ENCODE measurements around the gene EIF3A. TPM values are rescaled to one million over a fixed set of nuclear protein-coding genes. Genes with fewer than 3 reads are reported as not detected.

Gene EIF3A, protein sequence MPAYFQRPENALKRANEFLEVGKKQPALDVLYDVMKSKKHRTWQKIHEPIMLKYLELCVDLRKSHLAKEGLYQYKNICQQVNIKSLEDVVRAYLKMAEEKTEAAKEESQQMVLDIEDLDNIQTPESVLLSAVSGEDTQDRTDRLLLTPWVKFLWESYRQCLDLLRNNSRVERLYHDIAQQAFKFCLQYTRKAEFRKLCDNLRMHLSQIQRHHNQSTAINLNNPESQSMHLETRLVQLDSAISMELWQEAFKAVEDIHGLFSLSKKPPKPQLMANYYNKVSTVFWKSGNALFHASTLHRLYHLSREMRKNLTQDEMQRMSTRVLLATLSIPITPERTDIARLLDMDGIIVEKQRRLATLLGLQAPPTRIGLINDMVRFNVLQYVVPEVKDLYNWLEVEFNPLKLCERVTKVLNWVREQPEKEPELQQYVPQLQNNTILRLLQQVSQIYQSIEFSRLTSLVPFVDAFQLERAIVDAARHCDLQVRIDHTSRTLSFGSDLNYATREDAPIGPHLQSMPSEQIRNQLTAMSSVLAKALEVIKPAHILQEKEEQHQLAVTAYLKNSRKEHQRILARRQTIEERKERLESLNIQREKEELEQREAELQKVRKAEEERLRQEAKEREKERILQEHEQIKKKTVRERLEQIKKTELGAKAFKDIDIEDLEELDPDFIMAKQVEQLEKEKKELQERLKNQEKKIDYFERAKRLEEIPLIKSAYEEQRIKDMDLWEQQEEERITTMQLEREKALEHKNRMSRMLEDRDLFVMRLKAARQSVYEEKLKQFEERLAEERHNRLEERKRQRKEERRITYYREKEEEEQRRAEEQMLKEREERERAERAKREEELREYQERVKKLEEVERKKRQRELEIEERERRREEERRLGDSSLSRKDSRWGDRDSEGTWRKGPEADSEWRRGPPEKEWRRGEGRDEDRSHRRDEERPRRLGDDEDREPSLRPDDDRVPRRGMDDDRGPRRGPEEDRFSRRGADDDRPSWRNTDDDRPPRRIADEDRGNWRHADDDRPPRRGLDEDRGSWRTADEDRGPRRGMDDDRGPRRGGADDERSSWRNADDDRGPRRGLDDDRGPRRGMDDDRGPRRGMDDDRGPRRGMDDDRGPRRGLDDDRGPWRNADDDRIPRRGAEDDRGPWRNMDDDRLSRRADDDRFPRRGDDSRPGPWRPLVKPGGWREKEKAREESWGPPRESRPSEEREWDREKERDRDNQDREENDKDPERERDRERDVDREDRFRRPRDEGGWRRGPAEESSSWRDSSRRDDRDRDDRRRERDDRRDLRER (N-terminal part only)
- 100 to 1,000 TPM; 181 to 195 TPM for total RNA-seq
- 75.3 TPM for polyA plus RNA-seq

DNA sequence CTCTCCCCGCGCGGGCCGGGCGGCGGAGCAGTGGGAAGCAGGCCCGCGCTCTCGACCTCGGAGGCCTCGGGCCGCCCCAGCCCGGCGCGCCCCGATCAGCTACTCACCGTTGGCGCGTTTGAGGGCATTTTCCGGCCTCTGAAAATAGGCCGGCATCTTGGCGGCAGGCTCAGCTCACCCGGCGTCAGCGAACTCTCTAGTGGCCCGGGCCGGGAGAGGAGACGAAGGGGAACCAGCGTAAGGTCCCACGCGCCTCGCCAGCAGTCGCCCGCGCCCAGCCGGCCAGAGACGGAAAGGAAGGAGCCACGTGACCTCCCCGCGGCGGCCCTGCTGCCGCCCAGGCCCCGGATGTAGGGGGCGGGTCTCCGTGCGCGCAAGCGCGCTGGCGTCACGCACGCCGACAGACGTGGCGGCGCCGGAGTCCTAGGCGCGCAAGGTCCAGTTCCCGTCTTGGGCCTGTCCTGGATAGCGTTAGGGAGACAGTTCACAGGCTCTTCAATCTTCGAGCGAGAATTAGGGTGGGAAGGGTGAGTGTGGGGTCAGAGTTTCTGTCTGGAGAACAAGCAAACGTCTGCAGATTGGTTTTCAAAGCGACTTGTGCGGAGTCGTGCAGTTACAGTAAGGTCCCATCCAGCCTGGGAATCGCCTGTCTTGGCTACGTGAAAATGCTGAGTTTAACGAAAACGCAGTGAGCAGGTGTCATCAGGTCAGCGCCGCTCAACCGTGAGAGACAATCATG lies at the start of gene EIF3A:
Gene EIF3A (minus strand): TSS at position 297 of the 739 bp plus-strand sequence. CDS start 141 bp downstream, at position 156.
- peaks cover 0 to 27% (median 3%) of the 10 kb centered on the region in 3 donors for H3K36me3 Mint-ChIP-seq
- no peaks in the 10 kb centered on the region for H3K27me3 ChIP-seq (ENCODE audit: insufficient read depth, low read length, poor library complexity, severe bottlenecking)
- DNase-seq, result peak; percentile 87 to 93 (median 90)
- peak within 1 kb of the TSS; percentile 95 for H3K4me3 ChIP-seq (ENCODE audit: low read length)
- peak within 1 kb of the TSS; percentile 88 for H3K27ac ChIP-seq (ENCODE audit: low read depth, low read length)
- CTCF ChIA-PET, result interaction anchor here (1.0 to 2.2 kb wide), 5 partner anchors 10 to 126 kb away, joined by 3 to 10 read pairs (median 5); partner anchors contain the start of gene GRK5
- H3K4me1 ChIP-seq (ENCODE audit: insufficient read depth, low read length), result peaks cover 28% of the 10 kb centered on the region
- H3K27ac Mint-ChIP-seq, result peak within 1 kb of the TSS; percentile 95 to 99 (median 98)
- peak within 1 kb of the TSS; percentile 92 to 100 (median 94) for H3K4me3 Mint-ChIP-seq
- peaks cover 46 to 62% (median 51%) of the 10 kb centered on the region in 3 donors for H3K4me1 Mint-ChIP-seq
- H3K9me3 ChIP-seq (ENCODE audit: low read length), result no peaks in the 10 kb centered on the region
- POLR2A ChIA-PET, result interaction anchor here (0.7 to 3.2 kb wide), 6 partner anchors 9 to 51 kb away, joined by 4 to 21 read pairs (median 8); partner anchors contain the start of gene DENND10
- peaks cover 0 to 5% of the 10 kb centered on the region in 2 donors for H3K27me3 Mint-ChIP-seq
- no peaks in the 10 kb centered on the region for H3K9me3 Mint-ChIP-seq
- H3K36me3 ChIP-seq (ENCODE audit: insufficient read depth, low read length), result no peaks in the 10 kb centered on the region

DNA sequence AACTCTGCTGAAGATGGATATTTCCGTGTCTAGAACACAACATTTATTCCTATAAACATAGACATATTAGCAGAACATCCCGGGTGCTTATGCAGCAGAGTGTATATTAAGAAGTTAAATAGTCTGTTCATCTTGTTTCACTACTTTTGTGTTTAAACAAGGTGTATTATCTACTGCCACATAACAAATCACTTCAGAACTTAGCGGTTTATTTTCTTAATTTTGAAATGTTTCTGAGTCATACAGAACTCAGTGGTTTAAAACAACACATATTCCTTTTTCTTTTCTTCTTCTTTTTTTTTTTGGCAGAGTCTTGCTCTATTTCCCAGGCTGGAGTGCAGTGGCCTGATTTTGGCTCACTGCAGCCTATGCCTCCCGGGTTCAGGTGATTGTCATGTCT lies 49.1 kb upstream of the EIF3A start:
- H3K27me3 Mint-ChIP-seq, result no peaks in the 10 kb centered on the region

DNA sequence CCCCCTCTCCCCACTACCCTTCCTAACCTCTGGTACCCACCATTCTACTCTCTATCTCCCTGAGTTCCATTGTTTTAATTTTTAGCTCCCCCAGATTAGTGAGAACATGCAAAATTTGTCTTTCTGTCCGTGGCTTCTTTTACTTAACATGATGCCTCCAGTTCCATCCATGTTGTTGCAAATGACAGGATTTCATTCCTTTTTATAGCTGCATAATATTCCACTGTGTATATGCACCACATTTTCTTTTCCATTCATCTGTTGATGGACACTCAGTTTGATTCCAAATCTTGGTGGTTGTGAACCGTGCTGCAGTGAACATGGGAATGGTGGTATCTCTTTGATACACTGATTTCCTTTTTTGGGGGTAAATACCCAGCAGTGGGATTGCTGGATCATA lies 45.3 kb upstream of the EIF3A start:
- H3K27ac Mint-ChIP-seq, result peak overlapping the region in 1 of 8 donors; percentile 8
- H3K9me3 Mint-ChIP-seq, result no peaks in the 10 kb centered on the region
- Histone ChIP-seq H3K4me1 (ENCODE audit: insufficient read depth, low read length) (peaks cover 8% of the 10 kb centered on the region), H3K4me3 (ENCODE audit: low read length) (no peak overlapping the region), H3K9me3 (ENCODE audit: low read length) (no peaks in the 10 kb centered on the region), H3K27ac (ENCODE audit: low read depth, low read length) (no peak overlapping the region), H3K27me3 (ENCODE audit: insufficient read depth, low read length, poor library complexity, severe bottlenecking) (no peaks in the 10 kb centered on the region), H3K36me3 (ENCODE audit: insufficient read depth, low read length) (peaks cover 3% of the 10 kb centered on the region)
- POLR2A ChIA-PET, result interaction anchor here (0.6 kb wide), 1 partner anchor 11 kb away, joined by 3 read pairs; no protein-coding TSS in a partner anchor
- peak overlapping the region in 1 of 7 donors; percentile 51 for H3K4me3 Mint-ChIP-seq
- DNase-seq, result no peak
- H3K27me3 Mint-ChIP-seq, result no peaks in the 10 kb centered on the region
- H3K36me3 Mint-ChIP-seq, result peaks cover 9 to 63% (median 18%) of the 10 kb centered on the region in 3 donors
- peaks cover 12 to 17% (median 15%) of the 10 kb centered on the region in 3 donors for H3K4me1 Mint-ChIP-seq
- CTCF ChIA-PET, result no interaction called here

More for the DNA sequence above, 49.1 kb upstream of the EIF3A start:
- Histone ChIP-seq H3K27me3 (ENCODE audit: insufficient read depth, low read length, poor library complexity, severe bottlenecking) (no peaks in the 10 kb centered on the region), H3K4me1 (ENCODE audit: insufficient read depth, low read length) (peaks cover 24% of the 10 kb centered on the region), H3K36me3 (ENCODE audit: insufficient read depth, low read length) (peaks cover 13% of the 10 kb centered on the region), H3K4me3 (ENCODE audit: low read length) (no peak overlapping the region), H3K9me3 (ENCODE audit: low read length) (no peaks in the 10 kb centered on the region), H3K27ac (ENCODE audit: low read depth, low read length) (no peak overlapping the region)
- no peak for DNase-seq
- CTCF ChIA-PET, result no interaction called here
- H3K9me3 Mint-ChIP-seq, result no peaks in the 10 kb centered on the region
- peaks cover 25 to 41% (median 34%) of the 10 kb centered on the region in 3 donors for H3K4me1 Mint-ChIP-seq
- POLR2A ChIA-PET, result no interaction called here
- H3K4me3 Mint-ChIP-seq, result peak overlapping the region in 1 of 7 donors; percentile 61
- H3K27ac Mint-ChIP-seq, result peak overlapping the region in 6 of 8 donors; percentile 7 to 43 (median 32)
- peaks cover 12 to 67% (median 24%) of the 10 kb centered on the region in 3 donors for H3K36me3 Mint-ChIP-seq

DNA sequence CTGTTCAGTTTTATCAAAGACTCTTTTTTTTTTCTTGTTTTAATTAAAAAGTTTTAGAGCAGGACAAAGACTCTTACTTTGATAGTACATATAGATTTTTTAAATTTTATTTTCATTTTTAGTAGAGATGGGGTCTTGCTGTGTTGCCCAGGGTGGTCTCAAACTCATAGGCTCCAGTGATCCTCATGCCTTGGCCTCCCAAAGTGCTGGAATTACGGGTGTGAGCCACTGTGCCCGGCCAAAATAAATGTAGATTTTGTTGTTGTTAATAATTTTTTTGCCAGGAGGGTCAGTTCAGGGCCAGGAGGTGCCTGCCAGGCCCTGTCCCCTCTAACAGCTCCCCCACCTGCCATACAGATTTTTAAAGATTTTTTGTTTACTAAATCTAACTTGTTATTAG lies 40.3 kb upstream of the EIF3A start:
- H3K4me3 Mint-ChIP-seq, result peak overlapping the region in 4 of 7 donors; percentile 5 to 44 (median 28)
- POLR2A ChIA-PET, result interaction anchor here (0.6 to 1.1 kb wide), 3 partner anchors 26 to 752 kb away, joined by 3 read pairs; partner anchors contain the start of gene MCMBP
- peak overlapping the region in 7 of 8 donors; percentile 23 to 83 (median 67) for H3K27ac Mint-ChIP-seq

DNA sequence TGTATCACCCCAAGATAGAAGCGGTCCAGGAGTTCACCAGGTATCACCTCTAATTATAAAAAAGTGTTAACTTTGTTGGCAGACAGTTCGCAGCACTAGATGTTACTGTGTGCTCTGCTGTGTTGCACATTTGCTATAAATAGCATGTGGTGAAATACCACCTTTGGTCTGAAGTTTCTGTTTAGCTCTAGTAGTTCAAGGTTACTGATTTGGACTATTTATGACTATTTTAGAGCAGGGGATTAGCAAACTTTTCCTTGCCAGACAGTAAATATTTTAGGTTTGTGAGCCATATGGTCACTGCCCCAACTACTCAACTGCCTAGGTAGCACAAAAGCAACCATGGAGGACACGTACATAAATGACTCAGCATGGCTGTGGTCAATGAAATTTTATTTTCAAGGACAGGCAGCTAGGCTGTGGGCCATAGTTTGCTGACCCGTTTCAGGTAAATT lies 39.8 kb upstream of the EIF3A start:
- DNase-seq, result peak in 1 of 5 donors; percentile 53
- H3K36me3 ChIP-seq (ENCODE audit: insufficient read depth, low read length), result peaks cover 4% of the 10 kb centered on the region
- no peaks in the 10 kb centered on the region for H3K9me3 ChIP-seq (ENCODE audit: low read length)
- H3K27me3 Mint-ChIP-seq, result no peaks in the 10 kb centered on the region
- H3K4me3 Mint-ChIP-seq, result peak overlapping the region in 5 of 7 donors; percentile 5 to 44 (median 23)
- H3K36me3 Mint-ChIP-seq, result peaks cover 0 to 58% (median 6%) of the 10 kb centered on the region in 3 donors
- no peak overlapping the region for H3K4me3 ChIP-seq (ENCODE audit: low read length)
- H3K27me3 ChIP-seq (ENCODE audit: insufficient read depth, low read length, poor library complexity, severe bottlenecking), result no peaks in the 10 kb centered on the region
- ChIA-PET CTCF (no interaction called here), POLR2A (interaction anchor here (0.6 to 1.1 kb wide), 3 partner anchors 25 to 752 kb away, joined by 3 read pairs; partner anchors contain the start of gene MCMBP)
- H3K27ac ChIP-seq (ENCODE audit: low read depth, low read length), result no peak overlapping the region
- H3K4me1 Mint-ChIP-seq, result peaks cover 10 to 20% (median 14%) of the 10 kb centered on the region in 3 donors
- no peaks in the 10 kb centered on the region for H3K9me3 Mint-ChIP-seq
- H3K27ac Mint-ChIP-seq, result peak overlapping the region; percentile 23 to 83 (median 56)
- H3K4me1 ChIP-seq (ENCODE audit: insufficient read depth, low read length), result no peaks in the 10 kb centered on the region

More for the DNA sequence above, 40.3 kb upstream of the EIF3A start:
- Histone ChIP-seq H3K36me3 (ENCODE audit: insufficient read depth, low read length) (peaks cover 6% of the 10 kb centered on the region), H3K4me3 (ENCODE audit: low read length) (no peak overlapping the region), H3K27ac (ENCODE audit: low read depth, low read length) (no peak overlapping the region), H3K27me3 (ENCODE audit: insufficient read depth, low read length, poor library complexity, severe bottlenecking) (no peaks in the 10 kb centered on the region), H3K9me3 (ENCODE audit: low read length) (no peaks in the 10 kb centered on the region), H3K4me1 (ENCODE audit: insufficient read depth, low read length) (no peaks in the 10 kb centered on the region)
- CTCF ChIA-PET, result no interaction called here
- peaks cover 3 to 60% (median 7%) of the 10 kb centered on the region in 3 donors for H3K36me3 Mint-ChIP-seq
- peaks cover 10 to 20% (median 14%) of the 10 kb centered on the region in 3 donors for H3K4me1 Mint-ChIP-seq
- DNase-seq, result no peak
- H3K9me3 Mint-ChIP-seq, result no peaks in the 10 kb centered on the region
- H3K27me3 Mint-ChIP-seq, result no peaks in the 10 kb centered on the region

DNA sequence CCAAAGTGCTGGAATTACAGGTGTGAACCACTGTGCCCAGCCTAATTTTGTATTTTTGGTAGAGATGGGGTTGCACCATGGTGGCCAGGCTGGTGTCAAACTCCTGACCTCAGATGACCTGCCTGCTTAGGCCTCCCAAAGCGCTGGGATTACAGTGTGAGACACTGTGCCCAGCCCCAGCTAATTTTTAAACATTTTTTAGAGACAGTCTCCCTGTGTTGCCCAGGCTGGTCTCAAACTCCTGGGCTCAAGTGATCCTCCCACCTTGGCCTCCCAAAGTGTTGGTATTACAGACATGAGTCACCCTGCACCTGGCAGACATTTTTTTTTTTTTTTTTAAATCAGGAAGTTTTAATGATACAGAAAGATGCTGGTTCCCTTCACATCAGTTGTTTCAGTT lies 38.8 kb upstream of the EIF3A start:
- POLR2A ChIA-PET, result interaction anchor here (0.7 kb wide), 2 partner anchors 42 to 45 kb away, joined by 5 to 6 read pairs; no protein-coding TSS in a partner anchor
- peaks cover 10 to 20% (median 14%) of the 10 kb centered on the region in 3 donors for H3K4me1 Mint-ChIP-seq
- Histone ChIP-seq H3K4me3 (ENCODE audit: low read length) (no peak overlapping the region), H3K9me3 (ENCODE audit: low read length) (no peaks in the 10 kb centered on the region), H3K36me3 (ENCODE audit: insufficient read depth, low read length) (peaks cover 4% of the 10 kb centered on the region), H3K27me3 (ENCODE audit: insufficient read depth, low read length, poor library complexity, severe bottlenecking) (no peaks in the 10 kb centered on the region), H3K4me1 (ENCODE audit: insufficient read depth, low read length) (no peaks in the 10 kb centered on the region), H3K27ac (ENCODE audit: low read depth, low read length) (no peak overlapping the region)
- H3K36me3 Mint-ChIP-seq, result peaks cover 0 to 57% (median 7%) of the 10 kb centered on the region in 3 donors
- H3K27me3 Mint-ChIP-seq, result no peaks in the 10 kb centered on the region
- H3K4me3 Mint-ChIP-seq, result no peak overlapping the region
- H3K27ac Mint-ChIP-seq, result peak overlapping the region in 2 of 8 donors; percentile 17 to 72
- CTCF ChIA-PET, result no interaction called here
- H3K9me3 Mint-ChIP-seq, result no peaks in the 10 kb centered on the region
- no peak for DNase-seq

Data from CD8-positive, alpha-beta memory T cell (primary cell).